Sciatic nerve (tissue), 2 donors: ENCODE results near the gene OR56B1. TPM values are rescaled to one million over a fixed set of nuclear protein-coding genes. Genes with fewer than 3 reads are reported as not detected.

Experiments used
- ATAC-seq: fragments of 200-7000 bp; cut with Tn5 transposase; one replicate; pipeline ENCODE4 v1.9.1; 2020; ENCODE audit warnings: mild to moderate bottlenecking, moderate library complexity
- DNase-seq: peaks from one replicate; pipeline ENCODE4 v3.0.0-alpha.2; 2020; ENCODE audit warnings: low spot score
- intact Hi-C: fragments of 100-400 bp; cut with DNase I; formaldehyde crosslinking; loops from one replicate; pipeline ENCODE4 v1.14.2; 2022
- total RNA-seq: library from RNA; stranded (reverse); fragmentation: NEBNext Ultra II Directional; extraction: Animal tissue kit (Norgen Biotek cat#: 25700); gene quantifications from one replicate; pipeline ENCODE4 v1.2.1, GENCODE V29; 2021
- donor health status: DM: no; HTN: no; CAD: no.
- donor health status: DM: no; HTN: no; CAD: no.

OR56B1 gene
- total RNA-seq, 1 donor from 2014 or later: 0.40 TPM

- ATAC-seq (no peak), DNase-seq (no peak)
- intact Hi-C loops: no loop called here
Observed at GRCh38 chr11:5719703-5720495, 16.3 kb upstream of the OR56B1 start.

GRCh38 chr11:5722622-5723021 lies 13.6 kb upstream of the OR56B1 start:
- intact Hi-C loops: no loop called here
- ATAC-seq (no peak), DNase-seq (no peak)

- ATAC-seq (no peak), DNase-seq (no peak)
- intact Hi-C loops: no loop called here
Observed at GRCh38 chr11:5726351-5726750, 9.9 kb upstream of the OR56B1 start.

DNA sequence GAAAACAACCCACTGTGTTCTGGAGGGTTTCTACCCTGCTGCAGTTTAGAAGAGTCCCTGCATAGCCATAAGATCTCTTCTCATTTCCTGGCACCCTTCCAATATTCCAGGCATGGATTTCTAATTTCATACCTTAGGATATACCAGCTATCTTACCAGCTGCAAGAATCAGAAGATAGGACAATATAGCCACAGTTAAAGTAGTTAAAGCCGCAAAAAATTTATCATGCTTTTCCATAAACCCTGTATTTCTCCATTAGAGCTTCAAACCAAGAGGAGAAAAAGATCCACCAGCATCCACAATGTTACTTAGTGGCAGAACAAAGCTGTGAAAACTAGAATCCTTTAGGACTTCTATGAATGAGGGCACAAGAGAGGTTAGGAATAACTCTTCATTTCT lies 8.6 kb upstream of the OR56B1 start:
- intact Hi-C loops: no loop called here

GRCh38 chr11:5737091-5737490 lies 843 bp downstream of the OR56B1 start:
- ATAC-seq (peak; percentile 76), DNase-seq (no peak)
- intact Hi-C loops: no loop called here

More for the DNA sequence above, 8.6 kb upstream of the OR56B1 start:
- DNase-seq (no peak), ATAC-seq (no peak)

DNA sequence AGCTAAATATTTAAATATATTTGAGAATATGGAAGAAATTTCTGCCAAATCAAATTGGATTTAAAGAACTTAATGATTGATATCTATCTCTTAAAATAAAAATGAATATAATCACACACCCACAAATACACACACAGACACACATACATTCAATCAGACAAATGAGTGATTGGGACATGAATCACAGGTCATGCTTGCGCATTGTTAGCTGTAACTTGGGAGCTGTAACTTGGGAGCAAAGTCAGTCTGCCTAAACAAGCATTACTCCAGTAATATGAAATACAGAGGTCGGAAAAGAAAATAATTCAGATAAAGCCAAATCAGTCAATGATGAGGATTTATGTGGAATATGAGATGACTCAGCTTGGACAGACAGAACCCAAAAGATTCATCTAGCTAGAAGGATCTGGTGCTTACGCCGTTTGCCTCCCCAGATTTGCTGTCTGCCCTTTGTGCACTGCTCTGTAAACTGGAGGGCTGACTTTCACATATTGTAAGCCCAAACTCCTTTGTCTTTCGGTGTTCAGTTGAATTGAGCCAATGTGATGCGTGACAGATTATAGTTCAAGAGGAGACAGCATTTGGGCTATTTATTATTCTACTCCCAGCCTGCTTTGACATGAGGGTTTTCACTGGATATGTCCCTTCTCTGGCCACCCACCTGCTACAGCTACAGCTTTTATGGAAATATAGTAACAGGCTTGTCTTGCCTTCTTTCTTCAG lies 1.6 kb downstream of the OR56B1 start:
- intact Hi-C loops: no loop called here
- ATAC-seq (peak; percentile 39), DNase-seq (no peak)

DNA sequence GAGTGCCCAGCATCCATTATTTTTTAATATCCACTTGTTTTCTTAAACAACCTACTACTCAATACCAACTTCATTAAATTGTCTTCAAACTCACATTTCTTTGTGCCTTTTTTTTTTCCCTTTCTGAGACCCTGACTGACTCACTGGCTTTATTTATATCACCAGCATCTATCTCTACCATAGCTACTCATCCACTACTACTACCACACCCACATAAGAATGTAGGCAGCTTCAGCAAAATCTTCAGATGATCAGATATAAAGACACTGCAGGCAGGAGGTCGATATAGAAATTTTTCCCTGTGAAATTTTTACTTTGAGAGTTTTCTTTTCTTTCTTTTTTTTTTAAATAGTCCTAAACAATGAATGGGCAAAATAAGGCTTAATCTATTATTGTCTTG lies 2.2 kb downstream of the OR56B1 start:
- intact Hi-C loops: no loop called here
- DNase-seq: no peak
- ATAC-seq: no peak

DNA sequence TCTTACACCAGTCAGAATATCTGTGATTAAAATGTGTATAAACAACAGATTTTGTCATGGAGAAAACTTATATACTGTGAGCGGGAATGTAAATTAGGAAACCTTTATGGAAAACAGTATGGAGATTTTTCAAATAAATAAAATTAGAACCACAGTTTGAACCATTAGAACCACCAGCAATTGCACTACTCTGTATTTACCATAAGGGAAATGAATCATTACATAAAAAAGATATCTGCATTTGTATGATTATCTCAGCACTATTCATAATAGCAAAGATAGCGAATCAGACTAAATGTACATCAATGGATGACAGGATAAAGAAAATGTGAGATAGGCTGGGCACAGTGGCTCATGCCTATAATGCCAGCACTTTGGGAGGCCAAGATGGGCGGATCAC lies 10.4 kb downstream of the OR56B1 start:
- intact Hi-C loops: no loop called here
- no peak for ATAC-seq
- DNase-seq: no peak

GRCh38 chr11:5749836-5750235 lies 13.6 kb downstream of the OR56B1 start:
- no peak for DNase-seq
- no peak for ATAC-seq
- intact Hi-C loops: no loop called here

GRCh38 chr11:5753943-5754342 lies 17.7 kb downstream of the OR56B1 start, which contains the start of gene OR52N4:
Gene OR52N4, plus strand, starts transcription at chr11:5754243. Its CDS starts 498 bp downstream, at chr11:5754741.
- intact Hi-C loops: no loop called here
- no peak for ATAC-seq
- DNase-seq: no peak

- DNase-seq (no peak), ATAC-seq (no peak)
- intact Hi-C loops: no loop called here
Observed at GRCh38 chr11:5767056-5767455, 30.8 kb downstream of the OR56B1 start.

- no peak for ATAC-seq
- intact Hi-C loops: no loop called here
- DNase-seq: no peak
Observed at GRCh38 chr11:5783255-5783654, 47.0 kb downstream of the OR56B1 start, which contains the start of gene OR52N5. Gene OR52N5, minus strand, starts transcription at chr11:5783355. Its CDS starts 4,721 bp downstream, at chr11:5778634.

Other genes starting within 250 kb of the OR56B1 start
- not detected for gene OR52D1, start 247.8 kb upstream of the OR56B1 start, total RNA-seq
- 1.1 TPM for gene UBQLN3, start 226.5 kb upstream of the OR56B1 start, total RNA-seq
- 1.5 TPM for gene UBQLNL, start 219.7 kb upstream of the OR56B1 start, total RNA-seq
- 0.89 TPM for gene OR52H1, start 187.9 kb upstream of the OR56B1 start, total RNA-seq
- gene OR52B6, start 155.6 kb upstream of the OR56B1 start, total RNA-seq: not detected
- gene TRIM6, start 139.8 kb upstream of the OR56B1 start, total RNA-seq: 3.3 TPM
- gene TRIM34, start 111.4 kb upstream of the OR56B1 start, total RNA-seq: 7.2 TPM
- gene TRIM5, start 51.4 kb upstream of the OR56B1 start, total RNA-seq: 28.4 TPM
- gene TRIM22, start 46.7 kb upstream of the OR56B1 start, total RNA-seq: 86.7 TPM
- 0.85 TPM for gene OR52N4, start 17.8 kb downstream of the OR56B1 start, total RNA-seq
- not detected for gene OR52N5, start 46.9 kb downstream of the OR56B1 start, total RNA-seq
- 0.13 TPM for gene OR52N1, start 54.8 kb downstream of the OR56B1 start, total RNA-seq
- gene OR52N2, start 72.5 kb downstream of the OR56B1 start, total RNA-seq: not detected
- gene OR52E6, start 105.4 kb downstream of the OR56B1 start, total RNA-seq: not detected
- gene OR52E8, start 121.2 kb downstream of the OR56B1 start, total RNA-seq: not detected
- not detected for gene OR52E4, start 144.2 kb downstream of the OR56B1 start, total RNA-seq
- gene OR52E5, start 156.8 kb downstream of the OR56B1 start, total RNA-seq: not detected
- gene OR56A3, start 205.8 kb downstream of the OR56B1 start, total RNA-seq: not detected
- gene OR56A5, start 232.0 kb downstream of the OR56B1 start, total RNA-seq: not detected